Measurements from ENCODE around the gene SART3. TPM values are rescaled to one million over a fixed set of nuclear protein-coding genes. Genes with fewer than 3 reads are reported as not detected.
"Not testable (repeated sequence)": the region's sequence is repeated elsewhere in the genome, so short reads cannot be mapped to it uniquely, and the experiment has no call there.

SART3 gene
- total RNA-seq, 4 donors from 2014 or later, result 46.1 to 77.0 (median 62.8) TPM

DNA sequence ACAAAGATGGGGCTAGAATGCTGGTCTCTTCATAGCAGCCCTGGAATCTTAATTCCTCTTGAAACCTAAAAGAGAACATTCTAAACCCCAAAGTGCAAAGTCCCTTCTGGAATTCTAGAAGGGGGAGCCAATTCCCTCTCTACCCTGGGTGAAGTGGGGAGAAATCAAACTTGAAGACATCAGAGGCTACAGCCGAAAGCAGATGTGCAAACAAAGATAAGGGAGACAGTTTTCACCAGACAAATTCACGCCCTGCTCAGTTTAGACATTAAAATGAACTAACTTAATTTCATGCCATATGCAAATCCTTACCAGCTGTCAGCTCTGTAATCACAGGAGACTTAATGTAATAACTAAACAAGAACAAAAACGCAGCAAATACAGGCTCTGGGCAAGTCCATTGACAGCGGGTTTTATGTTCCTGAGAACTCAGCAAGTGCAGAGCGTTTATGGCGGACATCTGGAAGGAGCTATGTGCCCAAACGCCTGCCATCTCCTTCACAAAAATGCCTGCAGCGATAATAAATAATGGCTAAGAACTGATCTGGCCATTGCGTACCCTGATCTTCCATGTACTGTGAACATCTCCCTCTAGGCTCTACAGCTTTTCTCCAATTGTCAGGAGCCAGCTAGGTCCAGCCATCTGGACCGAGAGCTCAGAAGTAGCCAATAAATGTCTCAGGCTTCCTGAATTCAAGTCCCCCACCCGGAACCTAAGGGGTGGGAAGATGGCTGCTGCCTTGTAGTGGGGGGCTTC lies 65.0 kb downstream of the SART3 start:
- WGBS, result 26% methylated on average over 11 of the region's 11 CpGs
- H3K27me3 ChIP-seq, result peaks cover 43% of the 10 kb centered on the region
- TF ChIP-seq EP300 (IDR thresholded peaks at IDR 0.05) (no peak), POLR2AphosphoS5 (IDR thresholded peaks at IDR 0.05) (no peak)
- TF ChIP-seq, protein P1, sequence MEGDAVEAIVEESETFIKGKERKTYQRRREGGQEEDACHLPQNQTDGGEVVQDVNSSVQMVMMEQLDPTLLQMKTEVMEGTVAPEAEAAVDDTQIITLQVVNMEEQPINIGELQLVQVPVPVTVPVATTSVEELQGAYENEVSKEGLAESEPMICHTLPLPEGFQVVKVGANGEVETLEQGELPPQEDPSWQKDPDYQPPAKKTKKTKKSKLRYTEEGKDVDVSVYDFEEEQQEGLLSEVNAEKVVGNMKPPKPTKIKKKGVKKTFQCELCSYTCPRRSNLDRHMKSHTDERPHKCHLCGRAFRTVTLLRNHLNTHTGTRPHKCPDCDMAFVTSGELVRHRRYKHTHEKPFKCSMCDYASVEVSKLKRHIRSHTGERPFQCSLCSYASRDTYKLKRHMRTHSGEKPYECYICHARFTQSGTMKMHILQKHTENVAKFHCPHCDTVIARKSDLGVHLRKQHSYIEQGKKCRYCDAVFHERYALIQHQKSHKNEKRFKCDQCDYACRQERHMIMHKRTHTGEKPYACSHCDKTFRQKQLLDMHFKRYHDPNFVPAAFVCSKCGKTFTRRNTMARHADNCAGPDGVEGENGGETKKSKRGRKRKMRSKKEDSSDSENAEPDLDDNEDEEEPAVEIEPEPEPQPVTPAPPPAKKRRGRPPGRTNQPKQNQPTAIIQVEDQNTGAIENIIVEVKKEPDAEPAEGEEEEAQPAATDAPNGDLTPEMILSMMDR (IDR thresholded peaks at IDR 0.05), result no peak
- no peak overlapping the region for H3K4me3 ChIP-seq
- no peaks in the 10 kb centered on the region for H3K9me3 ChIP-seq
- H3K36me3 ChIP-seq, result no peaks in the 10 kb centered on the region
- no peak for DNase-seq (ENCODE audit: low spot score in 2 of 2)
- H3K4me1 ChIP-seq, result no peaks in the 10 kb centered on the region
- no peak overlapping the region for H3K27ac ChIP-seq

DNA sequence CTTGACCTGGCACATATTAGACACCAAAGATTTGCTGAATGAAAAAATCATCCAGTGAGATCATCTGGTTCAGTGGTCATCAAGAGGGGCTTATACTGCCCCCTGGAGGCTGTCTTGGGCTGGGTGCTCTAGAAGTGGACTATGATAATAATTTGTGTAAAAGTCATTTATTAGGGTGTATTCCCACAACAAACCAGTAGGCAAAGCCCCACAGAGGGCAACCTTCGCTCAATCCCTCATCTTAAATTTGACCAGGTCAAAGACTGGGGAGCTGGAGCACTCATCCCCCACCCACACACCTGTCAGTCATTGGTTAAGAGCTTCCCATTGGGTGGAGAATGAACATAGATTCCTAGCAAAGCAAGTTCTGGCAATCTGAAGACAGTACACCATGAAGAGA lies 65.9 kb downstream of the SART3 start:
- H3K4me3 ChIP-seq, result no peak overlapping the region
- no peak for DNase-seq (ENCODE audit: low spot score in 2 of 2)
- no peaks in the 10 kb centered on the region for H3K9me3 ChIP-seq
- no peak overlapping the region for H3K27ac ChIP-seq
- WGBS, result 44% methylated on average over 1 of the region's 1 CpG
- H3K36me3 ChIP-seq, result no peaks in the 10 kb centered on the region
- peaks cover 47% of the 10 kb centered on the region for H3K27me3 ChIP-seq
- H3K4me1 ChIP-seq, result no peaks in the 10 kb centered on the region
- no peak for TF ChIP-seq POLR2A (IDR thresholded peaks at IDR 0.05)
- TF ChIP-seq EP300 (IDR thresholded peaks at IDR 0.05), result no peak
- TF ChIP-seq, protein P1 (IDR thresholded peaks at IDR 0.05), result no peak
- no peak for TF ChIP-seq POLR2AphosphoS5 (IDR thresholded peaks at IDR 0.05)

DNA sequence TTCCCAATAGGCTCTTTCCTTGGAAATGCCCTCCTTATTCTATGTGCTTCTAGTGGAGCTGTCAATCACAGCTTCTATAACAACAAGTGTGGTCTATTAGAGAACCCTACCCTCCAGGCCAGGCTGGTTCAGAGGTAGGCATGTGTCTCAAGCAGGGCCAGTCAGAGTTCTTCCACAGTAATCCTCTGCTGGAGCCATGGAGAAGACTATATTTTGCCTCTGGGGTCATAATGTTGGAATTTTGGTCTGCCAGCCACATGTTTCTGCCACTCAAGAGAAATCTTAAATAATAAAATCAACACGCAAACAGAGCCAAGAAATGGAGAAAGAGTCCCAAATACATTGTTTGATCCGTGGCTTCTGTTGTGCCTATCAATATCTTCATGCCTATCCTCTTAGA lies 69.7 kb downstream of the SART3 start:
- WGBS, result 56% methylated on average over 2 of the region's 2 CpGs
- TF ChIP-seq POLR2A (IDR thresholded peaks at IDR 0.05), result no peak

DNA sequence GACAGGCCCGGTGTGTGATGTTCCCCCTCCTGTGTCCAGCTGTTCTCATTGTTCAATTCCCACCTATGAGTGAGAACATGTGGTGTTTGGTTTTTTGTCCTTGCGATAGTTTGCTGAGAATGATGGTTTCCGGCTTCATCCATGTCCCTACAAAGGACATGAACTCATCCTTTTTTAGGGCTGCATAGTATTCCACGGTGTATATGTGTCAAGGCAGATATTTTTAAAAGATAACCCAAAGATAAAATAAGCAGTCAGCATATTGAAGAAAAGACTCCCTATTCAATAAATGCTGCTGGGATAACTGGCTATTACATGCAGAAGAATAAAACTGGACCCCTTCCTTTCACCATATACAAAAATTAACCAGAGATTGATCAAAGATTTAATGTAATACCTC lies 73.9 kb downstream of the SART3 start:
- H3K9me3 ChIP-seq; H3K36me3 ChIP-seq; DNase-seq (ENCODE audit: low spot score in 2 of 2); H3K4me3 ChIP-seq; H3K4me1 ChIP-seq; H3K27ac ChIP-seq: not testable (repeated sequence)
- H3K27me3 ChIP-seq, result peaks cover 15% of the 10 kb centered on the region
- whole genome bisulfite sequencing, result 99% methylated on average over 4 of the region's 4 CpGs

More for the DNA sequence above, 69.7 kb downstream of the SART3 start:
- Histone ChIP-seq H3K27ac (no peak overlapping the region), H3K27me3 (peaks cover 36% of the 10 kb centered on the region), H3K4me1 (no peaks in the 10 kb centered on the region), H3K4me3 (no peak overlapping the region), H3K36me3 (no peaks in the 10 kb centered on the region), H3K9me3 (no peaks in the 10 kb centered on the region)
- no peak for DNase-seq (ENCODE audit: low spot score in 2 of 2)

GRCh38 chr12:108485371-108485770 lies 75.6 kb downstream of the SART3 start:
- not testable (repeated sequence) for DNase-seq (ENCODE audit: low spot score in 2 of 2); H3K36me3 ChIP-seq; H3K27ac ChIP-seq; H3K9me3 ChIP-seq; H3K4me3 ChIP-seq; H3K4me1 ChIP-seq
- 79% methylated on average over 7 of the region's 7 CpGs for WGBS
- peaks cover 26% of the 10 kb centered on the region for H3K27me3 ChIP-seq

DNA sequence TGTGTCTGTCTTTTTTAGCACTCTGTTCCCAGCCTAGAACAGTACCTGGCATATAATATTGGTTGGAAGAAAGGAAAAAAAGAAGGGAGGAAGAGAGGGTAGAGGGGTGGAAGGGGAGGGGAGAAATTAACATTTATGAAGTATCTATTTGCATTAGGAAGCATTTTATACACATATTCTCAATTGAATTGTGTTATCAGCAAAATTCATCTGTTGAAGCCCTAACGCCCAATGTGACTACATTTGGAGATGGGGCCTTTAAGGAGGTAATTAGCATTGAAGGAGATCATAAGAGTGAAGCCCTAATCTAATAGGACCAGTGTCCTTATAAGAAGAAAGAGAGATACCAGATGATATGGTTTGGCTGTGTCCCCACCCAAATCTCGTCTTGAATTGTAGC lies 76.1 kb downstream of the SART3 start:
- H3K4me3 ChIP-seq, result no peak overlapping the region
- no peaks in the 10 kb centered on the region for H3K36me3 ChIP-seq
- 74% methylated on average over 2 of the region's 2 CpGs for WGBS
- DNase-seq (ENCODE audit: low spot score in 2 of 2), result no peak
- TF ChIP-seq EP300 (IDR thresholded peaks at IDR 0.05), result no peak
- no peak for TF ChIP-seq POLR2A (IDR thresholded peaks at IDR 0.05)
- no peak for TF ChIP-seq POLR2AphosphoS5 (IDR thresholded peaks at IDR 0.05)
- TF ChIP-seq, protein P1 (IDR thresholded peaks at IDR 0.05), result no peak
- H3K4me1 ChIP-seq, result peaks cover 4% of the 10 kb centered on the region
- peaks cover 31% of the 10 kb centered on the region for H3K27me3 ChIP-seq
- no peaks in the 10 kb centered on the region for H3K9me3 ChIP-seq
- H3K27ac ChIP-seq, result no peak overlapping the region

GRCh38 chr12:108484431-108484830 lies 76.5 kb downstream of the SART3 start:
- TF ChIP-seq EP300 (IDR thresholded peaks at IDR 0.05), result no peak
- TF ChIP-seq POLR2A (IDR thresholded peaks at IDR 0.05), result no peak
- TF ChIP-seq, protein P1 (IDR thresholded peaks at IDR 0.05), result no peak
- TF ChIP-seq POLR2AphosphoS5 (IDR thresholded peaks at IDR 0.05), result no peak
- Histone ChIP-seq H3K4me1 (peaks cover 4% of the 10 kb centered on the region), H3K9me3 (no peaks in the 10 kb centered on the region), H3K4me3 (no peak overlapping the region), H3K36me3 (no peaks in the 10 kb centered on the region), H3K27ac (no peak overlapping the region), H3K27me3 (peaks cover 33% of the 10 kb centered on the region)
- no peak for DNase-seq (ENCODE audit: low spot score in 2 of 2)
- 69% methylated on average over 2 of the region's 2 CpGs for WGBS
